ENCODE measurements around the gene ALDH1A1. TPM values are rescaled to one million over a fixed set of nuclear protein-coding genes. Genes with fewer than 3 reads are reported as not detected.

Gene ALDH1A1
- total and polyA plus RNA-seq, 9 of the 15 experiments (the other 6 are each of a cell fraction or from before 2014, with no cell fraction given): 1.8 to 86.3 (median 24.4) TPM

- no peak for TF ChIP-seq NFXL1 (CRISPR knock-in tag; IDR thresholded peaks at IDR 0.05)
These were observed 7.5 kb downstream of the ALDH1A1 start (continued) for GRCh38 chr9:72945391-72945790.

- no peaks in the 10 kb centered on the region for H3K27me3 ChIP-seq (ENCODE audit: control insufficient read depth in 2 of 2, insufficient read depth in 2 of 2, low read length in 2 of 2)
- H3K4me2 ChIP-seq (ENCODE audit: insufficient read depth, low read length): no peak overlapping the region
- H4K20me1 ChIP-seq (replicated peaks; ENCODE audit: control insufficient read depth, insufficient read depth, low read length): no peaks in the 10 kb centered on the region
- ChIA-PET CTCF (ENCODE audit: low intra/inter-chr PET ratio) (no interaction called here), POLR2A (no interaction called here)
- no peak for ATAC-seq
- H3K36me3 ChIP-seq (ENCODE audit: control insufficient read depth, insufficient read depth, low read length): no peaks in the 10 kb centered on the region
- FAIRE-seq: no peak
- 44% methylated on average over 2 of the region's 2 CpGs for WGBS (ENCODE audit: insufficient coverage, low coverage, missing lambda C conversion rate)
- intact Hi-C loops (cut with micrococcal nuclease) (no loop called here), in situ Hi-C loops (cut with MboI) (no loop called here)
- no peak overlapping the region for H3K9ac ChIP-seq (ENCODE audit: insufficient read depth in 1 of 2, low read depth in 2 of 2, low read length in 2 of 2)
- no peak for TF ChIP-seq ZNF561 (CRISPR knock-in tag; conservative IDR thresholded peaks at IDR 0.05)
- TF ChIP-seq ZNF239 (CRISPR knock-in tag; IDR thresholded peaks at IDR 0.05): peak; percentile 66
- DNase-seq (ENCODE audit: extremely low read depth in 1 of 4, low spot score in 3 of 4): no peak
- H3K27ac ChIP-seq (ENCODE audit: extremely low read depth, low read depth, low read length): no peak overlapping the region
- no peak overlapping the region for H3K4me3 ChIP-seq
- no peaks in the 10 kb centered on the region for H3K79me2 ChIP-seq (ENCODE audit: control insufficient read depth, insufficient read depth, low read length)
- H3K4me1 ChIP-seq (replicated peaks in 1 of 2; ENCODE audit: control insufficient read depth in 2 of 2, insufficient read depth in 2 of 2, low read length in 2 of 2): no peaks in the 10 kb centered on the region; a peak in 2 of 5 replicates
- no peaks in the 10 kb centered on the region for H3K9me1 ChIP-seq (ENCODE audit: control insufficient read depth, insufficient read depth, low read length)
- no TSS peak for BruUV-seq (replicated peaks)
- H3K9me3 ChIP-seq (replicated peaks; ENCODE audit: control insufficient read depth, insufficient read depth, low read depth, low read length): no peaks in the 10 kb centered on the region
- 0 out of 2 replicates have a peak overlapping the region, but pooled peaks have one; percentile 3 for H2AFZ ChIP-seq (ENCODE audit: low read depth, low read length)
These were observed 8.9 kb downstream of the ALDH1A1 start for GRCh38 chr9:72943844-72944462.

GRCh38 chr9:72942451-72942850, 10.4 kb downstream of the ALDH1A1 start:
- no peak overlapping the region for H3K9ac ChIP-seq (ENCODE audit: insufficient read depth in 1 of 2, low read depth in 2 of 2, low read length in 2 of 2)
- H4K20me1 ChIP-seq (replicated peaks; ENCODE audit: control insufficient read depth, insufficient read depth, low read length): no peaks in the 10 kb centered on the region
- ChIA-PET CTCF (ENCODE audit: low intra/inter-chr PET ratio) (no interaction called here), POLR2A (no interaction called here)
- no peak overlapping the region for H3K27ac ChIP-seq (ENCODE audit: extremely low read depth, low read depth, low read length)
- no peaks in the 10 kb centered on the region for H3K79me2 ChIP-seq (ENCODE audit: control insufficient read depth, insufficient read depth, low read length)
- in situ Hi-C loops (cut with MboI) (no loop called here), intact Hi-C loops (cut with micrococcal nuclease) (no loop called here)
- no peaks in the 10 kb centered on the region for H3K27me3 ChIP-seq (ENCODE audit: control insufficient read depth in 2 of 2, insufficient read depth in 2 of 2, low read length in 2 of 2)
- DNase-seq (ENCODE audit: extremely low read depth in 1 of 4, low spot score in 3 of 4): no peak
- no peaks in the 10 kb centered on the region for H3K36me3 ChIP-seq (ENCODE audit: control insufficient read depth, insufficient read depth, low read length)
- no peak overlapping the region for H3K4me2 ChIP-seq (ENCODE audit: insufficient read depth, low read length)
- no peaks in the 10 kb centered on the region; a peak in 1 of 5 replicates for H3K4me1 ChIP-seq (replicated peaks in 1 of 2; ENCODE audit: control insufficient read depth in 2 of 2, insufficient read depth in 2 of 2, low read length in 2 of 2)
- no peak for FAIRE-seq
- no peaks in the 10 kb centered on the region for H3K9me3 ChIP-seq (replicated peaks; ENCODE audit: control insufficient read depth, insufficient read depth, low read depth, low read length)
- H2AFZ ChIP-seq (ENCODE audit: low read depth, low read length): no peak overlapping the region
- ATAC-seq: no peak
- no TSS peak for BruUV-seq (replicated peaks)
- no peaks in the 10 kb centered on the region for H3K9me1 ChIP-seq (ENCODE audit: control insufficient read depth, insufficient read depth, low read length)
- no peak overlapping the region for H3K4me3 ChIP-seq
- 61% methylated on average over 2 of the region's 2 CpGs for WGBS (ENCODE audit: insufficient coverage, low coverage, missing lambda C conversion rate)
